ENCODE data around the gene USO1.
"Not testable (repeated sequence)": the region's sequence is repeated elsewhere in the genome, so short reads cannot be mapped to it uniquely, and the experiment has no call there.

Gene USO1

DNA sequence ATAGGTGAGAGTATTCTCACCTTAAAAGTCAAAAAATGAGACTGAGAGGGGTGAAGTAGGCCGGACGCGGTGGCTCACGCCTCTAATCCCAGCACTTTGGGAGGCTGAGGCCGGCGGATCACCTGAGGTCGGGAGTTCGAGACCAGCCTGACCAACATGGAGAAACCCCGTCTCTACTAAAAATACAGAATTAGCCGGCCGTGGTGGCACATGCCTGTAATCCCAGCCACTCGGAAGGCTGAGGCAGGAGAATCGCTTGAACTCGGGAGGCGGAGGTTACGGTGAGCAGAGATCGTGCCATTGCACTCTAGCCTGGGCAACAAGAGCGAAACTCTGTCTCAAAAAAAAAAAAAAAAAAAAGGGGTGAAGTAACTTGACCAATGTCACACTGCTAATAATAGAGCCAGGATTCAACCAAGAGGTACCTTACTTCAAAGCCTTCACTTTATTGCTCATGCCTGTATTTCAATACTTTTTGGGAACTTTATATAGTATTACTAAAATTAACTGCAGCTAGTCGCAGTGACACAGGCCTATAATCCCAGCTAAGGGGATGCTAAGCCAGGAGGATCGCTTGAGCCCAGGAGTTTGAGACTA lies 1.7 kb downstream of the USO1 start:
- not testable (repeated sequence) for H3K9me3 Mint-ChIP-seq, ATAC-seq, DNase-seq, H3K27me3 Mint-ChIP-seq
- peaks cover 54% of the 10 kb centered on the region for H3K4me1 Mint-ChIP-seq
- peak overlapping the region in 1 of 2 donors; percentile 42 for H3K27ac Mint-ChIP-seq
- H3K4me3 Mint-ChIP-seq, result peak overlapping the region; percentile 99

DNA sequence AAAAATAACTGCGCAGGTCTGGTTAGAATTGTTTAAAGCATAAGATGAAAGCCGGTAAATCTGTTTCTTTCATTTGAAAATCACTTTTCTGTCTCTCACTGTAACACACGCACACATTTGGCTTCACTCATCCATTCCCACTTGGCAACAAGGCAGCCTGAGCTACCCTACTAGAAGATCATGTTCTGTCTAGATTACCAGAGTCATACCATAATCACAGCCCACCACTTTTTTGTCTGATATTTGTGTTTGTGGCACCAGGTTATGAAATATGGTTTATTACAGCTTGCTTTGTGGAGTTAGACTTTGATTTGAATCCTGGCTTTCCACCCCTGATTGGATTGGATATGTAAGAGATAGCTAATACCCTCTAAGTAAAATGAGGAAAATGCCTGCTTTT lies 2.2 kb downstream of the USO1 start:
- DNase-seq (no peak), ATAC-seq (no peak)
- peak overlapping the region; percentile 56 to 99 for H3K4me3 Mint-ChIP-seq
- H3K4me1 Mint-ChIP-seq, result peaks cover 54% of the 10 kb centered on the region
- no peak overlapping the region for H3K27ac Mint-ChIP-seq
- H3K9me3 Mint-ChIP-seq, result no peaks in the 10 kb centered on the region
- no peaks in the 10 kb centered on the region for H3K27me3 Mint-ChIP-seq

DNA sequence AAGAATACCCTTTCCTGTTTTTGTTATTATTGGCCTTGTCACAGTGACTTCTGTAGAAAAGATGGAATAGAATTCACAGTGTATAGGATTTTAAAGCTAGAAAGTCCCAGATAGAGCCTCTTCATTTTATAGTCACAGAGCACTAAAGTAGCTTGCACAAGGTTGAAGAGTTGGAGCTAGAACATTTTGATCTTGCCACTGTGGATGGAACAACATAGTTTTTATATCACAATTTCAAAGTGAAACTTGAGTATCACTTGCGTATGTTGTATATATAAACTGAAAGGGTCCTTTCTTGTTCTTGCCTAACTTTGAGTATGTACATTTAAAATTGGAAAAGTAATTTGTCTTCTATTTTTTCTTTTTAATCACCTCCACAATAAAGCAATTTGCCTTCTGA lies 2.7 kb downstream of the USO1 start:
- no peak for DNase-seq
- Mint-ChIP-seq H3K27me3 (no peaks in the 10 kb centered on the region), H3K9me3 (no peaks in the 10 kb centered on the region), H3K27ac (peak overlapping the region in 1 of 2 donors; percentile 42), H3K4me3 (peak overlapping the region; percentile 56 to 99), H3K4me1 (peaks cover 49% of the 10 kb centered on the region)
- ATAC-seq, result no peak

- ATAC-seq, result no peak
- Mint-ChIP-seq H3K27ac (no peak overlapping the region), H3K4me1 (peaks cover 48% of the 10 kb centered on the region), H3K9me3 (peaks cover 0 to 5% of the 10 kb centered on the region in 2 donors), H3K4me3 (no peak overlapping the region), H3K27me3 (no peaks in the 10 kb centered on the region)
- no peak for DNase-seq
These were observed 5.5 kb downstream of the USO1 start for GRCh38 chr4:75729836-75730235.

DNA sequence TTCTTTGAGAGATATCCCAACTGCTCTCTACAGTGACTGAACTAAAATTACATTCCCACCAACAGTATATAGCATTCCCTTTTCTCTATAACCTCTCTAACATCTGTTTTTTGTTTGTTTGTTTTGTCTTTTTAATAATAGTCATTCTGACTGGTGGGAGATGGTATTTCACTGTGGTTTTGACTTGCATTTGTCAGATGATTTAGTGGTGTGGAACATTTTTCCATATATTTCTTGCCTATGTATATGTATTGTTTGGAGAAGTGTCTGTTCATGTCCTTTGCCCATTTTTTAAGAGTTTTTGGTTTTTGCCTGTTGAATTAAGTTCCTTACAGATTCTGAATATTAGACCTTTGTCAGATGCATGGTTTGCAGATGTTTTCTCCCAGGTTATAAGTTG lies 9.0 kb downstream of the USO1 start:
- Mint-ChIP-seq H3K4me1 (peaks cover 30% of the 10 kb centered on the region), H3K27me3 (no peaks in the 10 kb centered on the region), H3K27ac (no peak overlapping the region), H3K4me3 (no peak overlapping the region), H3K9me3 (peaks cover 0 to 5% of the 10 kb centered on the region in 2 donors)
- ATAC-seq, result no peak
- DNase-seq, result no peak

DNA sequence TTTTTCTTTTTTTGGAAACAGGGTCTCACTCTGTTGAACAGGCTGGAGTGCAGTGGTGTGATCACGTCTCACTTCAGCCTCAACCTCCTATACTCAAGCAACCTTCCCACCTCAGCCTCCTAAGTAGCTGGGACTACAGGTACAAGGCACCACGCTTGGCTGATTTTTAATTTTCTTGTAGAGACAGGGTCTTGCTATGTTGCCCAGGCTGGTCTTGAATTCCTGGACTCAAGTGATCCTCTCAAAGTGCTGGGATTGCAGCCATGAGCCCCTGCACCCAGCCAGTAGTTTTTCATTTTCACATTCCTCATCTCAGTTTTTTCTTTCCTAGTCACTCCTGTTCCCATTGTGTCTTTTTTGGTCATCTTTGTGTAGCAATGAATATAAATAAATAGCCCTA lies 11.1 kb downstream of the USO1 start:
- Mint-ChIP-seq H3K4me1 (peaks cover 24% of the 10 kb centered on the region), H3K27me3 (no peaks in the 10 kb centered on the region), H3K27ac (no peak overlapping the region), H3K4me3 (no peak overlapping the region), H3K9me3 (peaks cover 0 to 5% of the 10 kb centered on the region in 2 donors)
- ATAC-seq (no peak), DNase-seq (no peak)

DNA sequence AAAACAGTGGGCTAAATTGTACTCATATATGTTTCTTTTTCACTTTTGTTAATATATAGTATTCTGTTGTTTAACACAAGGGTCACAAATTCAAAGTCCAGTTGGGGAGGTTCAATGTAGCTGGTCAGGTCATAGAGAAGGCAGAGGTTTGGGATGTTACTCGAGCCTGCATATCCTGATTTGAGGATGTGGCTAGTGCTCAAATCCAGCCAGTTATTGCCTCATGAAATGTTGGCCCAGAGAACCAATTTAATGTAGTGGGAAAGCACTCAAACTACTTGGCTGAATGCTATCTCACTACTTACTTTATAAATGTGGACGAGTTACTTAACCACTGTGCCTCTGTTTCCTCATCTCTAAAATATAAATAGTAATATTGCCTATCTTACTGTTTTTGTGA lies 12.5 kb downstream of the USO1 start:
- H3K27ac Mint-ChIP-seq, result no peak overlapping the region

GRCh38 chr4:75737398-75737797 lies 13.0 kb downstream of the USO1 start:
- Mint-ChIP-seq H3K4me1 (peaks cover 24% of the 10 kb centered on the region), H3K9me3 (peaks cover 0 to 5% of the 10 kb centered on the region in 2 donors), H3K27ac (no peak overlapping the region), H3K4me3 (no peak overlapping the region), H3K27me3 (no peaks in the 10 kb centered on the region)
- DNase-seq, result no peak
- ATAC-seq, result no peak

More for the DNA sequence above, 12.5 kb downstream of the USO1 start:
- H3K27me3 Mint-ChIP-seq, result no peaks in the 10 kb centered on the region
- peaks cover 24% of the 10 kb centered on the region for H3K4me1 Mint-ChIP-seq
- H3K9me3 Mint-ChIP-seq, result peaks cover 0 to 5% of the 10 kb centered on the region in 2 donors
- DNase-seq (no peak), ATAC-seq (no peak)
- H3K4me3 Mint-ChIP-seq, result no peak overlapping the region

- no peaks in the 10 kb centered on the region for H3K9me3 Mint-ChIP-seq
- ATAC-seq (no peak), DNase-seq (no peak)
- H3K4me3 Mint-ChIP-seq, result no peak overlapping the region
- H3K27ac Mint-ChIP-seq, result no peak overlapping the region
- H3K27me3 Mint-ChIP-seq, result no peaks in the 10 kb centered on the region
- H3K4me1 Mint-ChIP-seq, result no peaks in the 10 kb centered on the region
These were observed 16.6 kb downstream of the USO1 start for GRCh38 chr4:75741027-75741426.

GRCh38 chr4:75742451-75742850 lies 18.1 kb downstream of the USO1 start:
- H3K4me1 Mint-ChIP-seq, result no peaks in the 10 kb centered on the region
- ATAC-seq (no peak), DNase-seq (no peak)
- H3K27me3 Mint-ChIP-seq, result no peaks in the 10 kb centered on the region
- no peak overlapping the region for H3K27ac Mint-ChIP-seq
- no peak overlapping the region for H3K4me3 Mint-ChIP-seq
- H3K9me3 Mint-ChIP-seq, result no peaks in the 10 kb centered on the region

- no peaks in the 10 kb centered on the region for H3K9me3 Mint-ChIP-seq
- ATAC-seq (no peak), DNase-seq (no peak)
- H3K27me3 Mint-ChIP-seq, result no peaks in the 10 kb centered on the region
- no peak overlapping the region for H3K4me3 Mint-ChIP-seq
- no peaks in the 10 kb centered on the region for H3K4me1 Mint-ChIP-seq
- no peak overlapping the region for H3K27ac Mint-ChIP-seq
These were observed 20.8 kb downstream of the USO1 start for GRCh38 chr4:75745161-75745560.

DNA sequence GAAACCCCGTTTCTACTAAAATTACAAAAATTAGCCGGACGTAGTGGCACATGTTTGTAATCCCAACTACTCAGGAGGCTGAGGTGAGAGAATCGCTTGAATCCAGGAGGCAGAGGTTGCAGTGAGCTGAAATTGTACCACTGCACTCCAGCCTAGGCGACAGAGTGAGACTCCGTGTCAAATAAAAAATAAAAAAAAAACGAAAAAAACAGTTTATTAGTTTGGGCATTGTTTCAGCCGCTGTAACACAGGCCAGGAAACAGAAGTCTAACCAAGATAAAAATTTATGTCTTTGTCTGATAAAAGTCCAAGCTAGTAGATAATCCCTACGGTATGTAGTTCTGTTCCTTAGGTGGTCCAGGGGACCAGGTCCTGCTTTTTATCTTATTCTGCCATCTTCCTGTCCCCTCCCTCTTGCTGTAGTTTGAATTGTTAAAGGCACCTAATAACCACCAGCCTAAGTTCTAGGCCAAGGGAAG lies 21.4 kb downstream of the USO1 start:
- H3K9me3 Mint-ChIP-seq, result no peaks in the 10 kb centered on the region
- DNase-seq (no peak), ATAC-seq (no peak)
- no peak overlapping the region for H3K27ac Mint-ChIP-seq
- H3K4me3 Mint-ChIP-seq, result no peak overlapping the region
- no peaks in the 10 kb centered on the region for H3K4me1 Mint-ChIP-seq
- H3K27me3 Mint-ChIP-seq, result no peaks in the 10 kb centered on the region

GRCh38 chr4:75752637-75753036 lies 28.3 kb downstream of the USO1 start:
- Mint-ChIP-seq H3K4me3 (no peak overlapping the region), H3K4me1 (no peaks in the 10 kb centered on the region), H3K9me3 (no peaks in the 10 kb centered on the region), H3K27me3 (no peaks in the 10 kb centered on the region), H3K27ac (no peak overlapping the region)
- no peak for ATAC-seq
- DNase-seq, result no peak

DNA sequence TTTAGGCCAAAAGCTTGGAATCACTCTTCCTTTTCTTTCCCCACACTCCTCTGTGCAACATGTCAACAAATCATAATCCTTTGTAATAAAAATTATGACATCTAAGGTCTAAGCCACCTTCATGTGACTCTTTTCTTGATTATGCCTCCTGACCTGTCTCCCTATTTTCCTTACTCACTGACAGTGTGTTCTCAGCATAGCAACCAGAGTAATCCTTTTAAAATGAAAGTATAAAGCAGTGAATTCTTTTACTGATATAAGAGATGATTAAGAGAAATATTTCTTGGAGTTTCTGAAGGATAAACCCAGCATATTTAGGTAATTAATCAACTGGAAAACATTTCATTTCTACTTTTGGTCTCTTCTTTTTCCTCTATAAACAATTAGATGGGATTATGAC lies 44.7 kb downstream of the USO1 start:
- H3K27ac Mint-ChIP-seq, result no peak overlapping the region
- no peaks in the 10 kb centered on the region for H3K4me1 Mint-ChIP-seq
- ATAC-seq, result no peak
- H3K9me3 Mint-ChIP-seq, result no peaks in the 10 kb centered on the region
- H3K4me3 Mint-ChIP-seq, result no peak overlapping the region
- no peak for DNase-seq
- H3K27me3 Mint-ChIP-seq, result no peaks in the 10 kb centered on the region

DNA sequence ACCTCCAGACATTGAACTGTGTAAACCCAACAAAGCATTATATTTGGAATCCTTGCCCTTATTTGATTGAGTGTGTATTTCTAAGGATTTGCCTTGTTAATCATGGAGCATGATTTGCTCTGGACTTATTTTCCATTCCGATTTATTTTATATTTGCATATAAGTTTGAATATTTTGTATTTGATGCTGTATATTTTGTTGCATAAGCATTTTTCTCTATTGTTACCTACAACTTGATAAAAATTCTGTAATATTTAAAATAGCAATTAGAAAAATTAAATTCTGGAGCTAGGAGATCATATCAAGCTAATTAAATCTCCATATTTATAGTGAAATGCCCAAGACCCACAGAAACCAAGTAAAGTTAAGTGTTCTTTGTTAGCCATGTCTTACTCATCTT lies 47.2 kb downstream of the USO1 start:
- DNase-seq (no peak), ATAC-seq (no peak)
- Mint-ChIP-seq H3K9me3 (peaks cover 0 to 5% of the 10 kb centered on the region in 2 donors), H3K4me1 (no peaks in the 10 kb centered on the region), H3K27ac (no peak overlapping the region), H3K27me3 (no peaks in the 10 kb centered on the region), H3K4me3 (no peak overlapping the region)

DNA sequence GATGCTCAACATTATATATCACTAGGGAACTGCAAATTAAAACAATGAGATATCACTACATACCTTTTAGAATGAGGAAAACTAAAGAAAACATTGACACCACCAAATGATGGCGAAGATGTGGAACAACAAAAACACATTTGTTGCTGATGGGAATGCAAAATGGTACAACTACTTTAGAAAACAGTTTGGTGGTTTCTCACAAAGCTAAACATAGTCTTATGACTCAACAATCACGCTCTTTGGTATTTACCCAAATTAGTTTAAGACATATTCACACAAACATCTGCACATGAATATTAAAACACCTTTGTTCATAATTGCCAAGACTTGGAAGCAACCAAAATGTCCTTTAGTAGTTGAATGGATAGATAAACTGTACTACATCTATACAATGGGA lies 53.2 kb downstream of the USO1 start:
- Mint-ChIP-seq H3K4me1 (no peaks in the 10 kb centered on the region), H3K27me3 (no peaks in the 10 kb centered on the region), H3K4me3 (no peak overlapping the region), H3K27ac (no peak overlapping the region), H3K9me3 (peaks cover 0 to 5% of the 10 kb centered on the region in 2 donors)
- ATAC-seq (no peak), DNase-seq (no peak)

- Mint-ChIP-seq H3K27me3 (no peaks in the 10 kb centered on the region), H3K27ac (no peak overlapping the region), H3K4me3 (no peak overlapping the region), H3K9me3 (peaks cover 0 to 5% of the 10 kb centered on the region in 2 donors), H3K4me1 (no peaks in the 10 kb centered on the region)
- no peak for DNase-seq
- no peak for ATAC-seq
These were observed 54.9 kb downstream of the USO1 start for GRCh38 chr4:75779105-75779757.

Measured in stimulated activated naive CD8-positive, alpha-beta T cell treated with anti-CD3 and anti-CD28 coated beads, Interleukin-15, amount 100 ng/mL, for 72 hours (primary cell).